ENCODE measurements around the gene MAP2K4.

MAP2K4 gene

GRCh38 chr17:12122075-12122474 lies 101.4 kb downstream of the MAP2K4 start:
- in situ Hi-C loops (cut with MboI; ENCODE audit: low pct_unique_long_range_greater_than_20kb, low sequenced_read_pairs, unreplicated experiment) = no loop called here
- DNase-seq (ENCODE audit: low spot score) = no peak
- TF ChIP-seq CTCF (IDR thresholded peaks at IDR 0.05; ENCODE audit: extremely low read depth, insufficient read depth, missing control alignments) = no peak

GRCh38 chr17:12127177-12127576 lies 106.5 kb downstream of the MAP2K4 start:
- in situ Hi-C loops (cut with MboI; ENCODE audit: low pct_unique_long_range_greater_than_20kb, low sequenced_read_pairs, unreplicated experiment) = no loop called here
- no peak for DNase-seq (ENCODE audit: low spot score)
- no peak for TF ChIP-seq CTCF (IDR thresholded peaks at IDR 0.05; ENCODE audit: extremely low read depth, insufficient read depth, missing control alignments)

- in situ Hi-C loops (cut with MboI; ENCODE audit: low pct_unique_long_range_greater_than_20kb, low sequenced_read_pairs, unreplicated experiment) = no loop called here
- DNase-seq (ENCODE audit: low spot score) = no peak
- no peak for TF ChIP-seq CTCF (IDR thresholded peaks at IDR 0.05; ENCODE audit: extremely low read depth, insufficient read depth, missing control alignments)
Observed at GRCh38 chr17:12127667-12128066, 107.0 kb downstream of the MAP2K4 start.

DNA sequence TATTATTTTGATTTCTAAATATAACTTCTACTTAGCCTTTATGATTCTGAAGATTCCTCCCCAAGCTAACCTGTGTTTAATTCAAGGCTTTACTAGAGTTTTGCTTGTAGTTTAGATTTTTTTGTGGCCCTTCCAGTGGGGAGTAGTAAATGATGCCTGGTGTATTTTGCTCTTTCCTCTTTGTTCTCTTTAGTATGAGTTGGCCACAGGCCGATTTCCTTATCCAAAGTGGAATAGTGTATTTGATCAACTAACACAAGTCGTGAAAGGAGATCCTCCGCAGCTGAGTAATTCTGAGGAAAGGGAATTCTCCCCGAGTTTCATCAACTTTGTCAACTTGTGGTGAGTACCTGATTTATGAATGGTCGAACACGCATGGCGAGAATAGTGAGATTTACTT lies 108.3 kb downstream of the MAP2K4 start:
- in situ Hi-C loops (cut with MboI; ENCODE audit: low pct_unique_long_range_greater_than_20kb, low sequenced_read_pairs, unreplicated experiment) = no loop called here
- DNase-seq (ENCODE audit: low spot score) = no peak
- no peak for TF ChIP-seq CTCF (IDR thresholded peaks at IDR 0.05; ENCODE audit: extremely low read depth, insufficient read depth, missing control alignments)

DNA sequence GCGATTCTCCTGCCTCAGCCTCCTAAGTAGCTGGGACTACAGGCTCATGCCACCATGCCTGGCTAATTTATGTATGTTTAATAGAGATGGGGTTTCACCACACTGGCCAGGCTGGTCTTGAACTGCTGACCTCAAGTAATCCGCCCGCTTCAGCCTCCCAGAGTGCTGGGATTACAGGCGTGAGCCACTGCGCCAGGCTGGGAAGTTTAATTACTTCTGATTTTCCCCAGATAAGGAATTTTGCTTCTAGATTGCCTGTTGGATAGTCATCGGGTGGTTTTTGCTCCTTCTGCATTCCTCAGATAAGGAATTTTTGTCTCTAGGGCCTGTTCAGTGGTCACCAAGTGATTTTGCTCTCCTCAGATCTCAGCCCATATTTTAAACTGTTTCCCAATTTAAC lies 112.5 kb downstream of the MAP2K4 start:
- no peak for DNase-seq (ENCODE audit: low spot score)

GRCh38 chr17:12134101-12134500 lies 113.4 kb downstream of the MAP2K4 start:
- no peak for DNase-seq (ENCODE audit: low spot score)
- in situ Hi-C loops (cut with MboI; ENCODE audit: low pct_unique_long_range_greater_than_20kb, low sequenced_read_pairs, unreplicated experiment) = no loop called here
- no peak for TF ChIP-seq CTCF (IDR thresholded peaks at IDR 0.05; ENCODE audit: extremely low read depth, insufficient read depth, missing control alignments)

More for the DNA sequence above, 112.5 kb downstream of the MAP2K4 start:
- no peak for TF ChIP-seq CTCF (IDR thresholded peaks at IDR 0.05; ENCODE audit: extremely low read depth, insufficient read depth, missing control alignments)
- in situ Hi-C loops (cut with MboI; ENCODE audit: low pct_unique_long_range_greater_than_20kb, low sequenced_read_pairs, unreplicated experiment) = no loop called here

DNA sequence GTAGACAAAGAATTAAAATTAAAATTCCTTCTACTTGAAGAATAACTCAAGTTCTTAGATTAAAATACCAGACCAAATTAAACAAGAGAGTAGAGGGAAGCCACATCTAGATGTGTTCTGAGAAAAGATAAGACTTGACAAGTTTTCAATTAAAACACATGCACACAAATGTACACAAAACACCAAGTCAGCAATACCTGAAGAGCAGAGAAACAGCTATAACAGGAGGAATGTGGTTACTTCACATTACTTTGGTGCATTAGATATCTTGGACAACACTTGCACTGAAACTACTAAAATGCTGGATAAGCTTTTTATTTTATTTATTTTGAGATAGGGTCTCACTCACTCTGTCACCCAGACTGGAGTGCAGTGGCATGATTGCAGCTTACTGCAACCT lies 113.9 kb downstream of the MAP2K4 start:
- in situ Hi-C loops (cut with MboI; ENCODE audit: low pct_unique_long_range_greater_than_20kb, low sequenced_read_pairs, unreplicated experiment) = no loop called here
- DNase-seq (ENCODE audit: low spot score) = no peak
- no peak for TF ChIP-seq CTCF (IDR thresholded peaks at IDR 0.05; ENCODE audit: extremely low read depth, insufficient read depth, missing control alignments)

Data from GM13977 (cell line).